ENCODE data around the gene XIST.

Gene XIST

DNA sequence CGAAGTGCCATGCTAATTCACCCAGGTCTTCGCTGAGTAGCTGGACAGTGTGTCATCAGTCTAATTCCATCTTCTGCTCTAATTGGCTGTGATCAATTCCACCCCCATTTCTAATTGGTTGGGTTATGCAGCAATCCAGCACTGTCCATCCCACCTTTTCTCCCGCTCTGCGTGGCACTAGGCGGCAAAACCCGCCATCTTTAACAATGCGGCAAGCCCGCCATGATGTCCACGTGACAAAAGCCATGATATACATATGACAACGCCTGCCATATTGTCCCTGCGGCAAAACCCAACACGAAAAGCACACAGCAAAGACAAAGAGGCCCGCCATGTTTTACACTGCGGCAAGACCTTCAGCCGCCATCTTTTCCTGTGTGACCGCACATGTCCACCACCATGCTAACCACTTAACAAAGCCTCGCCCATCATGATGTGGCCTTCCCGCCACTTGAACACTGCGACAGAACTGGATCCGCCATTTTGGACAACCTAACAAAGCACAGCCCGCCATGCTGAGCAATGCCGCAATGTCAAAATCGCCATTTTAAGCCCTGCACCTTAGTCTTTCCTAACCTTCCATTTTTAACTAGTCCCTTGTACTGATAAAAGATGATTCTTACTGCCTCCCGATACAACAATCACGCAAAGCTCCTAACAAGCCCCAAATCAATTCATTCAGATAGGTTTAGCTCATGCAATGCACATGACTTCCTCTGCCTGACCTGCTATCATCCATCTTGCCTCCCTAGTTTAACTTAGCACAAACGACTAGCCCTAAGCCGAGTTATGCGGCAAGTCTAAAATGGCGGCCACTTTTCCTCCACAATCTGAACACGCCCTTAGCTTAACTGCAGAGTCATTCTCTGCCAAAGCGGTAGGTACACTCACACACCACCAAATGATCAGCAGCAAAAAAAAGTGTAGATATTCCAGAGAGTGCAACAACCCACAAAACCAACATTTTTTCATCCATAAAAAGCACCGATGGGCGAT, 1.2 kb downstream of the XIST start (continued):
- no peak for TF ChIP-seq ZNF747 (tag by site-specific recombination; IDR thresholded peaks at IDR 0.05)
- peak; percentile 95; the same call in 1 of the 2 replicates for TF ChIP-seq HOXC10 (CRISPR knock-in tag; IDR thresholded peaks at IDR 0.05)
- TF ChIP-seq, protein P1, sequence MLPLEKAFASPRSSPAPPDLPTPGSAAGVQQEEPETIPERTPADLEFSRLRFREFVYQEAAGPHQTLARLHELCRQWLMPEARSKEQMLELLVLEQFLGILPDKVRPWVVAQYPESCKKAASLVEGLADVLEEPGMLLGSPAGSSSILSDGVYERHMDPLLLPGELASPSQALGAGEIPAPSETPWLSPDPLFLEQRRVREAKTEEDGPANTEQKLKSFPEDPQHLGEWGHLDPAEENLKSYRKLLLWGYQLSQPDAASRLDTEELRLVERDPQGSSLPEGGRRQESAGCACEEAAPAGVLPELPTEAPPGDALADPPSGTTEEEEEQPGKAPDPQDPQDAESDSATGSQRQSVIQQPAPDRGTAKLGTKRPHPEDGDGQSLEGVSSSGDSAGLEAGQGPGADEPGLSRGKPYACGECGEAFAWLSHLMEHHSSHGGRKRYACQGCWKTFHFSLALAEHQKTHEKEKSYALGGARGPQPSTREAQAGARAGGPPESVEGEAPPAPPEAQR (tag by site-specific recombination; IDR thresholded peaks at IDR 0.05): 0 out of 2 replicates have a peak, but pooled peaks have one; percentile 46
- peak; percentile 51 for TF ChIP-seq ZSCAN30 (tag by site-specific recombination; IDR thresholded peaks at IDR 0.05)
- TF ChIP-seq GLI2 (tag by site-specific recombination; IDR thresholded peaks at IDR 0.05; ENCODE audit: borderline replicate concordance, low read depth): peak; percentile 9; the same call in 1 of the 2 replicates
- TF ChIP-seq ZNF555 (tag by site-specific recombination; conservative IDR thresholded peaks at IDR 0.05): no peak
- peak; percentile 77 for TF ChIP-seq GLI4 (tag by site-specific recombination; IDR thresholded peaks at IDR 0.05)
- TF ChIP-seq, protein P2, sequence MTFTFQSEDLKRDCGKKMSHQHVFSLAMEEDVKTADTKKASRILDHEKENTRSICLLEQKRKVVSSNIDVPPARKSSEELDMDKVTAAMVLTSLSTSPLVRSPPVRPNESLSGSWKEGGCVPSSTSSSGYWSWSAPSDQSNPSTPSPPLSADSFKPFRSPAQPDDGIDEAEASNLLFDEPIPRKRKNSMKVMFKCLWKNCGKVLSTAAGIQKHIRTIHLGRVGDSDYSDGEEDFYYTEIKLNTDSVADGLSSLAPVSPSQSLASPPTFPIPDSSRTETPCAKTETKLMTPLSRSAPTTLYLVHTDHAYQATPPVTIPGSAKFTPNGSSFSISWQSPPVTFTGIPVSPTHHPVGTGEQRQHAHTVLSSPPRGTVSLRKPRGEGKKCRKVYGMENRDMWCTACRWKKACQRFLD (tag by site-specific recombination; IDR thresholded peaks at IDR 0.05): no peak
- no peak; the same call in 1 of the 2 replicates for TF ChIP-seq WT1 (tag by site-specific recombination; IDR thresholded peaks at IDR 0.05)
- peak; percentile 20; the same call in 1 of the 2 replicates for TF ChIP-seq ZNF16 (tag by site-specific recombination; IDR thresholded peaks at IDR 0.05; ENCODE audit: low read depth)
- TF ChIP-seq BCL11B (tag by site-specific recombination; IDR thresholded peaks at IDR 0.05; ENCODE audit: low read depth): peak; percentile 20; the same call in 1 of the 2 replicates
- peak; percentile 74 for TF ChIP-seq ZNF239 (tag by site-specific recombination; IDR thresholded peaks at IDR 0.05)
- TF ChIP-seq, protein P3, sequence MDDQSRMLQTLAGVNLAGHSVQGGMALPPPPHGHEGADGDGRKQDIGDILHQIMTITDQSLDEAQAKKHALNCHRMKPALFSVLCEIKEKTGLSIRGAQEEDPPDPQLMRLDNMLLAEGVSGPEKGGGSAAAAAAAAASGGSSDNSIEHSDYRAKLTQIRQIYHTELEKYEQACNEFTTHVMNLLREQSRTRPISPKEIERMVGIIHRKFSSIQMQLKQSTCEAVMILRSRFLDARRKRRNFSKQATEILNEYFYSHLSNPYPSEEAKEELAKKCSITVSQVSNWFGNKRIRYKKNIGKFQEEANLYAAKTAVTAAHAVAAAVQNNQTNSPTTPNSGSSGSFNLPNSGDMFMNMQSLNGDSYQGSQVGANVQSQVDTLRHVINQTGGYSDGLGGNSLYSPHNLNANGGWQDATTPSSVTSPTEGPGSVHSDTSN (CRISPR knock-in tag; IDR thresholded peaks at IDR 0.05): peak; percentile 65; the same call in 1 of the 2 replicates
- TF ChIP-seq GLIS2 (tag by site-specific recombination; IDR thresholded peaks at IDR 0.05): no peak; the same call in 1 of the 2 replicates
- TF ChIP-seq, protein P4, sequence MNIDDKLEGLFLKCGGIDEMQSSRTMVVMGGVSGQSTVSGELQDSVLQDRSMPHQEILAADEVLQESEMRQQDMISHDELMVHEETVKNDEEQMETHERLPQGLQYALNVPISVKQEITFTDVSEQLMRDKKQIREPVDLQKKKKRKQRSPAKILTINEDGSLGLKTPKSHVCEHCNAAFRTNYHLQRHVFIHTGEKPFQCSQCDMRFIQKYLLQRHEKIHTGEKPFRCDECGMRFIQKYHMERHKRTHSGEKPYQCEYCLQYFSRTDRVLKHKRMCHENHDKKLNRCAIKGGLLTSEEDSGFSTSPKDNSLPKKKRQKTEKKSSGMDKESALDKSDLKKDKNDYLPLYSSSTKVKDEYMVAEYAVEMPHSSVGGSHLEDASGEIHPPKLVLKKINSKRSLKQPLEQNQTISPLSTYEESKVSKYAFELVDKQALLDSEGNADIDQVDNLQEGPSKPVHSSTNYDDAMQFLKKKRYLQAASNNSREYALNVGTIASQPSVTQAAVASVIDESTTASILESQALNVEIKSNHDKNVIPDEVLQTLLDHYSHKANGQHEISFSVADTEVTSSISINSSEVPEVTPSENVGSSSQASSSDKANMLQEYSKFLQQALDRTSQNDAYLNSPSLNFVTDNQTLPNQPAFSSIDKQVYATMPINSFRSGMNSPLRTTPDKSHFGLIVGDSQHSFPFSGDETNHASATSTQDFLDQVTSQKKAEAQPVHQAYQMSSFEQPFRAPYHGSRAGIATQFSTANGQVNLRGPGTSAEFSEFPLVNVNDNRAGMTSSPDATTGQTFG (tag by site-specific recombination; IDR thresholded peaks at IDR 0.05; ENCODE audit: borderline replicate concordance): no peak
- TF ChIP-seq ZNF596 (tag by site-specific recombination; IDR thresholded peaks at IDR 0.05): no peak
- TF ChIP-seq, protein P5, sequence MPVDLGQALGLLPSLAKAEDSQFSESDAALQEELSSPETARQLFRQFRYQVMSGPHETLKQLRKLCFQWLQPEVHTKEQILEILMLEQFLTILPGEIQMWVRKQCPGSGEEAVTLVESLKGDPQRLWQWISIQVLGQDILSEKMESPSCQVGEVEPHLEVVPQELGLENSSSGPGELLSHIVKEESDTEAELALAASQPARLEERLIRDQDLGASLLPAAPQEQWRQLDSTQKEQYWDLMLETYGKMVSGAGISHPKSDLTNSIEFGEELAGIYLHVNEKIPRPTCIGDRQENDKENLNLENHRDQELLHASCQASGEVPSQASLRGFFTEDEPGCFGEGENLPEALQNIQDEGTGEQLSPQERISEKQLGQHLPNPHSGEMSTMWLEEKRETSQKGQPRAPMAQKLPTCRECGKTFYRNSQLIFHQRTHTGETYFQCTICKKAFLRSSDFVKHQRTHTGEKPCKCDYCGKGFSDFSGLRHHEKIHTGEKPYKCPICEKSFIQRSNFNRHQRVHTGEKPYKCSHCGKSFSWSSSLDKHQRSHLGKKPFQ (tag by site-specific recombination; IDR thresholded peaks at IDR 0.05): peak; percentile 47
- no peak for TF ChIP-seq ZNF138 (tag by site-specific recombination; IDR thresholded peaks at IDR 0.05; ENCODE audit: borderline replicate concordance)
- TF ChIP-seq GFI1B (tag by site-specific recombination; IDR thresholded peaks at IDR 0.05): peak; percentile 60
- TF ChIP-seq, protein P6, sequence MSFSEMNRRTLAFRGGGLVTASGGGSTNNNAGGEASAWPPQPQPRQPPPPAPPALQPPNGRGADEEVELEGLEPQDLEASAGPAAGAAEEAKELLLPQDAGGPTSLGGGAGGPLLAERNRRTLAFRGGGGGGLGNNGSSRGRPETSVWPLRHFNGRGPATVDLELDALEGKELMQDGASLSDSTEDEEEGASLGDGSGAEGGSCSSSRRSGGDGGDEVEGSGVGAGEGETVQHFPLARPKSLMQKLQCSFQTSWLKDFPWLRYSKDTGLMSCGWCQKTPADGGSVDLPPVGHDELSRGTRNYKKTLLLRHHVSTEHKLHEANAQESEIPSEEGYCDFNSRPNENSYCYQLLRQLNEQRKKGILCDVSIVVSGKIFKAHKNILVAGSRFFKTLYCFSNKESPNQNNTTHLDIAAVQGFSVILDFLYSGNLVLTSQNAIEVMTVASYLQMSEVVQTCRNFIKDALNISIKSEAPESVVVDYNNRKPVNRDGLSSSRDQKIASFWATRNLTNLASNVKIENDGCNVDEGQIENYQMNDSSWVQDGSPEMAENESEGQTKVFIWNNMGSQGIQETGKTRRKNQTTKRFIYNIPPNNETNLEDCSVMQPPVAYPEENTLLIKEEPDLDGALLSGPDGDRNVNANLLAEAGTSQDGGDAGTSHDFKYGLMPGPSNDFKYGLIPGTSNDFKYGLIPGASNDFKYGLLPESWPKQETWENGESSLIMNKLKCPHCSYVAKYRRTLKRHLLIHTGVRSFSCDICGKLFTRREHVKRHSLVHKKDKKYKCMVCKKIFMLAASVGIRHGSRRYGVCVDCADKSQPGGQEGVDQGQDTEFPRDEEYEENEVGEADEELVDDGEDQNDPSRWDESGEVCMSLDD (tag by site-specific recombination; IDR thresholded peaks at IDR 0.05): no peak
- peak; percentile 83 for TF ChIP-seq SP7 (tag by site-specific recombination; IDR thresholded peaks at IDR 0.05)
- peak; percentile 67; the same call in 1 of the 2 replicates for TF ChIP-seq TRIM28 (IDR thresholded peaks at IDR 0.05; ENCODE audit: borderline replicate concordance, low read length)
- TF ChIP-seq ZNF114 (tag by site-specific recombination; IDR thresholded peaks at IDR 0.05): no peak
- TF ChIP-seq KLF1 (tag by site-specific recombination; IDR thresholded peaks at IDR 0.05): no peak; the same call in 1 of the 2 replicates
- TF ChIP-seq, protein P7, sequence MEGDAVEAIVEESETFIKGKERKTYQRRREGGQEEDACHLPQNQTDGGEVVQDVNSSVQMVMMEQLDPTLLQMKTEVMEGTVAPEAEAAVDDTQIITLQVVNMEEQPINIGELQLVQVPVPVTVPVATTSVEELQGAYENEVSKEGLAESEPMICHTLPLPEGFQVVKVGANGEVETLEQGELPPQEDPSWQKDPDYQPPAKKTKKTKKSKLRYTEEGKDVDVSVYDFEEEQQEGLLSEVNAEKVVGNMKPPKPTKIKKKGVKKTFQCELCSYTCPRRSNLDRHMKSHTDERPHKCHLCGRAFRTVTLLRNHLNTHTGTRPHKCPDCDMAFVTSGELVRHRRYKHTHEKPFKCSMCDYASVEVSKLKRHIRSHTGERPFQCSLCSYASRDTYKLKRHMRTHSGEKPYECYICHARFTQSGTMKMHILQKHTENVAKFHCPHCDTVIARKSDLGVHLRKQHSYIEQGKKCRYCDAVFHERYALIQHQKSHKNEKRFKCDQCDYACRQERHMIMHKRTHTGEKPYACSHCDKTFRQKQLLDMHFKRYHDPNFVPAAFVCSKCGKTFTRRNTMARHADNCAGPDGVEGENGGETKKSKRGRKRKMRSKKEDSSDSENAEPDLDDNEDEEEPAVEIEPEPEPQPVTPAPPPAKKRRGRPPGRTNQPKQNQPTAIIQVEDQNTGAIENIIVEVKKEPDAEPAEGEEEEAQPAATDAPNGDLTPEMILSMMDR (tag by site-specific recombination; IDR thresholded peaks at IDR 0.05): no peak; the same call in 1 of the 2 replicates
- no peak for TF ChIP-seq ZNF404 (tag by site-specific recombination; IDR thresholded peaks at IDR 0.05)
